Loucy (cell line): Measurements from ENCODE around the gene ZNF521.

ENCODE experiments used
- EZH2phosphoT487 ChIP-seq: fragments of 200-600 bp; IDR thresholded peaks from 2 replicates; pipeline ENCODE4 v1.6.1; 2018; ENCODE audit warnings: antibody characterized with exemption, mild to moderate bottlenecking, moderate library complexity, borderline replicate concordance
- TF ChIP-seq, protein P1 (sequence below): fragments of 200-600 bp; sonication (generic); conservative IDR thresholded peaks from 2 replicates; pipeline ENCODE4 v1.5.1; 2014; ENCODE audit warnings: mild to moderate bottlenecking, antibody characterized with exemption, low read length

DNA sequence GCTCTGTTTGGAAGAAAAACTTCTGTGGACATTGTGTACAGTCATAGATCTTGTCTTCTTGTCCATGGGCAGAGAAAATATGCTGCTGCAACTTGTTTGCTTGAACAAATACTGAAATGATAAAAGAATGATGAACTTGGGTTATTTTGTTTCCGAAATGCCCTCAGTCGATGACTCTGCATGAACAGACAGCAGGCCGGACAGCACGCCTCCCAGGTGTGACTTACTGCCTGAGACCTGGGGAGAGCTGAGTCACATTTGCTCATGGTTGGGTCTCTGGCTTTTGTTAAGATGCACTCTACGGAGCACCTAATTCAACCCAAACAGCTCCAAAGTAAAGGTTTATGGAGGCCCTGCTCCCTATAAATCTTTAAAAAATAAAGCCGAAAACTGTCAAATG, 262.5 kb downstream of the ZNF521 start:
- TF ChIP-seq, protein P1, sequence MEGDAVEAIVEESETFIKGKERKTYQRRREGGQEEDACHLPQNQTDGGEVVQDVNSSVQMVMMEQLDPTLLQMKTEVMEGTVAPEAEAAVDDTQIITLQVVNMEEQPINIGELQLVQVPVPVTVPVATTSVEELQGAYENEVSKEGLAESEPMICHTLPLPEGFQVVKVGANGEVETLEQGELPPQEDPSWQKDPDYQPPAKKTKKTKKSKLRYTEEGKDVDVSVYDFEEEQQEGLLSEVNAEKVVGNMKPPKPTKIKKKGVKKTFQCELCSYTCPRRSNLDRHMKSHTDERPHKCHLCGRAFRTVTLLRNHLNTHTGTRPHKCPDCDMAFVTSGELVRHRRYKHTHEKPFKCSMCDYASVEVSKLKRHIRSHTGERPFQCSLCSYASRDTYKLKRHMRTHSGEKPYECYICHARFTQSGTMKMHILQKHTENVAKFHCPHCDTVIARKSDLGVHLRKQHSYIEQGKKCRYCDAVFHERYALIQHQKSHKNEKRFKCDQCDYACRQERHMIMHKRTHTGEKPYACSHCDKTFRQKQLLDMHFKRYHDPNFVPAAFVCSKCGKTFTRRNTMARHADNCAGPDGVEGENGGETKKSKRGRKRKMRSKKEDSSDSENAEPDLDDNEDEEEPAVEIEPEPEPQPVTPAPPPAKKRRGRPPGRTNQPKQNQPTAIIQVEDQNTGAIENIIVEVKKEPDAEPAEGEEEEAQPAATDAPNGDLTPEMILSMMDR = no peak
- no peak for TF ChIP-seq EZH2phosphoT487
